Liver (tissue), 3 donors: ENCODE data around the gene GRIA3.

Experiments
- ATF3 ChIP-seq: IDR thresholded peaks from 2 replicates; pipeline ENCODE4 v1.6.1; 2016; ENCODE audit warnings: antibody characterized with exemption
- CTCF ChIP-seq: fragments of 150-350 bp; IDR thresholded peaks from 2 replicates; pipeline ENCODE4 v1.5.1; 2017; ENCODE audit warnings: improper control_type of control experiment, low read depth, low read length; ENCODE audit not compliant: missing input control
- MAX ChIP-seq: IDR thresholded peaks from 2 replicates; pipeline ENCODE4 v1.6.1; 2016; ENCODE audit warnings: antibody characterized with exemption
- REST ChIP-seq: IDR thresholded peaks from 2 replicates; pipeline ENCODE4 v1.6.1; 2016; ENCODE audit warnings: antibody characterized with exemption, mild to moderate bottlenecking
- SP1 ChIP-seq: IDR thresholded peaks from 2 replicates; pipeline ENCODE4 v1.6.1; 2018; ENCODE audit warnings: antibody characterized with exemption, mild to moderate bottlenecking
- TAF1 ChIP-seq: conservative IDR thresholded peaks from 2 replicates; pipeline ENCODE4 v1.6.1; 2016; ENCODE audit warnings: antibody characterized with exemption, mild to moderate bottlenecking
- donor health status: healthy.
- donor health status: healthy.

- TF ChIP-seq REST (no peak), TAF1 (no peak), MAX (no peak), ATF3 (no peak), SP1 (no peak), CTCF (no peak)
Observed at GRCh38 chrX:123267220-123267619, 83.1 kb downstream of the GRIA3 start.
